NCI-H1436 (cell line): ENCODE results near the gene TAS2R39.

ENCODE experiments used
- DNase-seq: peaks from one replicate; lab custom pipeline; 2025; lab: John Stamatoyannopoulos, UW

The TAS2R39 gene

GRCh38 chr7:143216151-143216550, 32.9 kb downstream of the TAS2R39 start:
- no peak for DNase-seq

GRCh38 chr7:143216686-143217085, 33.5 kb downstream of the TAS2R39 start:
- DNase-seq = no peak

GRCh38 chr7:143217806-143218205, 34.6 kb downstream of the TAS2R39 start:
- no peak for DNase-seq

- DNase-seq = no peak
These were observed 38.1 kb downstream of the TAS2R39 start for GRCh38 chr7:143221286-143221685.

- DNase-seq = no peak
These were observed 38.5 kb downstream of the TAS2R39 start, which contains the start of gene TAS2R40 for GRCh38 chr7:143221737-143222136. TSS of gene TAS2R40 (plus strand) at chr7:143222037. CDS start at chr7:143222079, 42 bp downstream.

GRCh38 chr7:143222782-143223181, 39.6 kb downstream of the TAS2R39 start:
- no peak for DNase-seq

GRCh38 chr7:143223784-143224183, 40.6 kb downstream of the TAS2R39 start:
- no peak for DNase-seq

- no peak for DNase-seq
These were observed 41.8 kb downstream of the TAS2R39 start for GRCh38 chr7:143225047-143225446.

- DNase-seq = no peak
These were observed 44.6 kb downstream of the TAS2R39 start for GRCh38 chr7:143227806-143228205.

- DNase-seq = no peak
These were observed 46.0 kb downstream of the TAS2R39 start for GRCh38 chr7:143229054-143229790.

- DNase-seq = no peak
These were observed 47.6 kb downstream of the TAS2R39 start for GRCh38 chr7:143230602-143231457.
